Fibroblast of gingiva (primary cell): ENCODE data around the gene MBP.
"Not testable (repeated sequence)": the region's sequence is repeated elsewhere in the genome, so short reads cannot be mapped to it uniquely, and the experiment has no call there.

ENCODE experiments used
- DNase-seq: peaks from one replicate; pipeline ENCODE4 v3.0.0-alpha.2; 2011; ENCODE audit warnings: low read depth

The MBP gene

GRCh38 chr18:76970770-76971559 lies 161.6 kb downstream of the MBP start:
- DNase-seq, result no peak

GRCh38 chr18:76967721-76968472 lies 164.7 kb downstream of the MBP start:
- DNase-seq, result no peak

- DNase-seq, result not testable (repeated sequence)
Observed at GRCh38 chr18:76967299-76967698, 165.3 kb downstream of the MBP start.

GRCh38 chr18:76965555-76966151 lies 166.9 kb downstream of the MBP start:
- not testable (repeated sequence) for DNase-seq

GRCh38 chr18:76963936-76964335 lies 168.6 kb downstream of the MBP start:
- no peak for DNase-seq

GRCh38 chr18:76962851-76963250 lies 169.7 kb downstream of the MBP start:
- DNase-seq, result no peak

- DNase-seq, result no peak
Observed at GRCh38 chr18:76960528-76961035, 172.0 kb downstream of the MBP start.

- no peak for DNase-seq
Observed at GRCh38 chr18:76959605-76960004, 173.0 kb downstream of the MBP start.

GRCh38 chr18:76958692-76959341 lies 173.8 kb downstream of the MBP start:
- DNase-seq, result no peak

GRCh38 chr18:76957384-76958355 lies 174.9 kb downstream of the MBP start:
- no peak for DNase-seq

GRCh38 chr18:76956648-76957047 lies 175.9 kb downstream of the MBP start:
- DNase-seq, result no peak

GRCh38 chr18:76955524-76956170 lies 176.9 kb downstream of the MBP start:
- DNase-seq, result no peak

GRCh38 chr18:76953583-76954233 lies 178.9 kb downstream of the MBP start:
- no peak for DNase-seq

GRCh38 chr18:76953156-76953555 lies 179.4 kb downstream of the MBP start:
- no peak for DNase-seq

GRCh38 chr18:76952747-76953146 lies 179.8 kb downstream of the MBP start:
- no peak for DNase-seq

GRCh38 chr18:76951456-76952247 lies 180.9 kb downstream of the MBP start:
- DNase-seq, result no peak

- DNase-seq, result no peak
Observed at GRCh38 chr18:76948345-76948744, 184.2 kb downstream of the MBP start.

GRCh38 chr18:76944346-76944745 lies 188.2 kb downstream of the MBP start:
- DNase-seq, result not testable (repeated sequence)
